Neural progenitor cell (in vitro differentiated cells): ENCODE measurements around the gene UPB1.

ENCODE experiments used
- CTCF ChIP-seq: fragments of 200-600 bp; sonication (generic); IDR thresholded peaks from 2 replicates; pipeline ENCODE4 v1.5.1; 2017; ENCODE audit warnings: antibody characterized with exemption, mild to moderate bottlenecking
- EZH2 ChIP-seq: fragments of 200-600 bp; sonication (generic); IDR thresholded peaks from 2 replicates; pipeline ENCODE4 v1.6.1; 2017; ENCODE audit warnings: antibody characterized with exemption, mild to moderate bottlenecking, moderate library complexity
- EZH2phosphoT487 ChIP-seq: fragments of 200-600 bp; sonication (generic); IDR thresholded peaks from 2 replicates; pipeline ENCODE4 v1.6.1; 2017; ENCODE audit warnings: antibody characterized with exemption

GRCh38 chr22:24492391-24492790, 2.7 kb upstream of the UPB1 start:
- TF ChIP-seq EZH2 (no peak), CTCF (no peak), EZH2phosphoT487 (no peak)
